ENCODE data around the gene LRP1B.

The LRP1B gene

DNA sequence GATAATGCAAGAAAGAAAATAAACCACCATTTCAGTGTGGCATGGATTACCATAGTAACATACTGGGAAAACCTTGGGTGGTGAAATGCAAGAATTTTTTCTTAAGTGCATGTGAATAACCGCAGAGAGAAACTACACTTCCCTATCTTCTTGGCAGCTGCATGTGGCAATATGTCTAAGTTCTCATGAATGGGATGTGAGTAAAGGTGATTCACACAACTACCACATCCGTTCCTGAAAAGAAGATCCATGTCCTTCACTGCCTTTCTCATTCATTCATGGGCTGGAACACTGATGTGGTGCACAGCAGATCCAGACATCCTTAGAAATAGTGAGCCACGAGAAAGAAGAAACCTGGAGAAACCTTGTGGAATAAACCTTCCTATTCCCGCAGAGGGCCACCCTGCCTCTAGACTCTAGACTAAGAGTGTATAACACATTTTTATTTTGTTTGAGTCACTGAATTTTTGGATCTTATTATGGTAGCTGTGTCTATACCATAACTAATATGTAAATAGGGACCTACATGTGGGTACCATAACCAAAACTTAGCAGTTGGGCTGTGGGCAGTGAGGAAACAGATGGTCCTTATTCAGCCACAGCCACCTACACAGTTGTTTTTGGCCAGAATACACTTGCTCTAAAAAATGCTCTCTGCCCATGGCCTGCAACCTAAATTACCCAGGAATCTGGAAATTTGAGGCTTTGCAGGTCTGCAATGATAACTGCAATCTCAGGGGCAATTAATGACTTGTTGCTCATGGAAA is 573.3 kb downstream of the LRP1B start:
- DNase-seq, result peak in 1 of 2 donors; percentile 9

DNA sequence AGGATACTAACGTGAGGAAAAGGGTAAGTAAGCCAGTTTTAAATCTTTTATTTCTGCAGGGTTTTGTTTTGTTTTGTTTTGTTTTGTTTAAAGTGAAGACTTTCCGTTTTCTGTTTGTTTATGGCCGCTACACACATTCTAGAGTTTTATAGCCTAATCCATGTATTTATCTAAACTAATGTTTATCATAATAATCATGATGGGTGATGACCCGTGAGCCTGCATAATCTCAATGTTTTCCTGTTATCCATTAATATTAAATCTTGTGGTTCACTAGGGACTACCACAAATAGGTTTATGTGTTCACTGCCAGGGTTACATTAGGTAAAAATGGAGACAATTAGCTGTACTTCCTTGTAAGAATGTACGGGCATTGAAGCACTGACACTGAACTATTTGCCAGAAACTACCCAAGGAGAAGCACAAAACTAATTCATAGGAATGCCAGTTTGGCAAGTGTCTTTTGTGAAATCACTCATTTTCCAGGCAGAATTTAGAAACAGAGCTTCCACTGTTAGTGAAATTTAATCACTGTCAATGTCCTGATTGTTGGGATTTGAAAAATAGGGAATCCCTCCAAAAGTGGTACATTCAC is 574.8 kb downstream of the LRP1B start:
- no peak for DNase-seq

DNA sequence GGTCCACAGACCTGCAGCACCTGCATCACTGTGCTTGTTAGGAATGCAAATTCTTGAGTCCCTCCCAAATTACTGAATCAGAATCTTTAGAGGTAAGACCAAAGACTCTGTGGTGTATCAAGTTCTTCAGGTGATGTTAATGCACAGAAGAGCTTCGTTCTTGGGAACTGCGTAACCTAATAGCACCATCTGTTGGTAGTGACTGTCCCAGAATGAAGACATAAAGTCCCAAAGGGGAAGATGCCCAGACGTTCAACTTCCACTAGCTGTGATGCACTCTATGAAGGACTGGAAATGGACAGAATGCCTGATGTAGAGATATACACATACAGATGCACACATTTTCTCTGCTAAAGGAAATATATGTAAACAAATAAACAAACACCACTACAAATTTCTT is 576.0 kb downstream of the LRP1B start:
- peak in 1 of 2 donors; percentile 8 for DNase-seq

DNA sequence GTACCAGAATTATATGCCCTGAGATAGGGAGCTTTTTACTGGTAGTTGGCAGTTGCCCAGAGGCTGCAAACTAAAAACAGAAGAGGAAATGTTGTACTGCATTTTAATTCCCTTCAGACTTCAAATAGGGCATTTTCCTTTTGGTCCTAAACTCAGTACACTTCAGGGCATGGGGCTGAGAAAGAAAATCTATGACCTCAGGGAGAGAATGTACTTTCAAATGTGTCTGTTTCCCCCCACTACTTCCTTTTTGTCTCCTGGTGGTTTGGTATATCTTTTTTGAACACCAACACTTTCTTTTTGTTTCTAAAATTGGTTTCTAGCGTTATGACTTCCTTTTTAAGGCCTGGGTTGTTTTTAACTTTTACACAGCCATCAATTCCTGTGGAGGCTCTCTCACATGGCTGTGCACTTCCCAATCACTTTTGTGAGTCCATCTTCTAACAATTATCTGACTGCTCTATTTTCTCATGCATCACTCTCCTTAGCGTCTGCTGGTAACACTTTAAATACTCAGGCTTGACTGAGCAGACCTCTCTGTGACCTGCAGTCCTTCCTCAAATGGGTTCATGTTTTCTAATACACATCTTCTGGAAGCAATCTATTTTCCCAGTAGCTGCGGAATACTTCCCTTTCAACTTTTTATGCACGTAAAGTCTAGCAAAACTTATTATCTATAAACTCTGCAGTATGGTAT is 596.0 kb downstream of the LRP1B start:
- DNase-seq, result no peak

DNA sequence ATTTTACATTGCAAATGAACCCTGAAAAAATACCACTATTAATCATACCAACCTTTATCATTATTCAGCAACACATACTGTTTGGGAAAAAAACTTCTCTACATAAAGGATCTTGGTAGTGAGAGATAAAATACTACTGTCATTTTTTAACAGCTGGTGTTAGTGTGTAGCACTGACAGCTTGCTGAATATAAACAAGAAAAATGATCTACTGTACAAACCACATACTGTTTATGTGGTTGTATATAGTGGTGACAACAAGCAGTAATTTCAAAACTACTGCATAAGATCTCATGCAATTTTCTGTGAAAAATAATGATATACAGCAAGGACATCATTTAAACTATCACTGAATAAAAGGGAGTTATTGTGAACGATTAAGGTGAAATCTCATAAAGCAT is 601.2 kb downstream of the LRP1B start:
- DNase-seq, result no peak

DNA sequence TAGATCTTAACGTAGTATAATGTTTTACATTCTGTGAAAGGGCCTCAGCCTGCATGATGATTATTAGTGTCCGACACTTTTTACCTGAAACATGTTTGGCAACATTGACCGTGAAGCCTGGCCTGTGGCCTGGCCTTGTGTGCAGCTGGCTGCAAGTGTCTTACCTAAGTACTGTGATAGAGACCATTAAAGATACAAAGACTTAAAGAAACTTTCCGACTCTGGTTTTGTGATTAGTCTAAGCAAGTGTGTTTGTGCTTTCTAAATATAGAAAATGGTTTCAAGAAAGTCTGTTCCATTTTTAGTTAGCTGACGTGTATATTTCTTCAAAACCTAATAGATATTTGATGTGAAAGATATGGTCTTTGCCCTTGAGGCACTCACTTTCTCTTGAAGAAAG is 601.8 kb downstream of the LRP1B start:
- DNase-seq, result no peak

DNA sequence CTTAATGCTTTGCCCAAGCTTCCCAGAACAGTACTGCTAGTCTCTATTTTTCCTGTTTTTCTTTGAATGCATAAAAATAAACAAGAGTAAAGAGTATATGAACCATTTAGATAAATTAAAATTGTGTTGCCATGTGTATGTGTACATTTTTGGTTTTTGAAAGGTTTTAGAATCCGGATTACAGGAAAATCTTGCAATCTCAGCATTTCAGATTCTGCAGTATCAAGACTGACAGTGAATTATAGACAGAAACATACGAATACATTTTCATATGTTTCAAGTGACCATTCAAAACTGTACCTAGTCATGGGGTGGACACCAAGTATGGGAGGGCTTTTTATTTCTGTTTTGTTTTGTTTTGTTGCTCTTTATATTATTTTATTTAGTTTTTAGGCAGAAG is 604.1 kb downstream of the LRP1B start:
- DNase-seq, result no peak

DNA sequence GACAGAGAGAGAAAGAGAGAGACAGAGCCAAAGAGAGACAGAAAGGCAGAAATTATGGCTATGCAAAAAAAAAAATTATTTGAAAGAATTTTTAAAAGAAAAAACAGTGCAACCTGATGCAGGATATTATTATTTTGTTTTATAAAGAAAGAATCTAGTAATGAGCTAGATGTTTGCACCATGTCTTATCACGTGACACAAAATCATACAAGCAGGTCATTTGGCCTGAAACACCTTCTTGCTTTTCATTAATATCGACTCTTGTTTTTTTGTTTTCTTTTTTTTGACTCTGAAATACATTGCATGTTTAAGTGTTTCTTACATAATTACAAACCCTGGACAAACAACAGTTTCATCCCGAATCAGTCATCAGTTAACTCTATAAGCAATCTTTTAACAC is 606.0 kb downstream of the LRP1B start:
- no peak for DNase-seq

DNA sequence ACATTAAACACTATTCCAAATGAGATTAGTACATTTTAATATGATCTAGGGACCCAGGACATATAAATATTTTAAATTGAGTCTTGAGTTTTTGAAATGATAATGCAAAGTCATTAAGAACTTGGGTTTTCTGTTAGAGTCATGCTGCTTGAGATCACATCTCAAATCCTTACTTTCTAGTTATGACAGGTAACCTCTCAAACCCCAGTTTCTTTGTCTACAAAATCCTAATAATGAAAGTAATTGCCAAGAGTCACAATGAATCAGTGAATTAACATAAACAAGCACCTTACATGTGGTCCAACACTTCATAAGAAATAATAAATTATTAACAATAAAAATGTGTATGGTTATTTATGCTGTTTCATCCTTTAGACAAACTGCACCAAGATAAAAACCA is 607.6 kb downstream of the LRP1B start:
- DNase-seq, result no peak

DNA sequence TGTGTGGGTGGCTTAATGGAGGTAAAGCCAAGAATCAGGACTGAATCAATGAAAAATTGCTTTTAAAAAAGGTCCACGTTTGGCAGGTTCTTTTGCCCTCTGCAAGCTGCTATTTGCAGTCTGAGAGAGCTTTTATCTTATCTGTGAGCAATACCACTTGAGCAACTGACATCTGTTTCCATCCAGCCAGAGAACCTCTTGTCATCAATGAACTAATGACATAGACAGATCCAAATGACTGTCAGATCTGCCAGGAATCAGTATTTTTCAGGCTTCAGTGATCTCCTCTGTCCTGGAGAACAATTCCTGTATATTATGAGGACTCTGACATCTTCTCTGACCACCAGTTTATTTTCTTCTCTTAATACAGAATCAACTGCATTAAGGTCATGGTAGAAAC is 608.1 kb downstream of the LRP1B start:
- DNase-seq, result no peak

DNA sequence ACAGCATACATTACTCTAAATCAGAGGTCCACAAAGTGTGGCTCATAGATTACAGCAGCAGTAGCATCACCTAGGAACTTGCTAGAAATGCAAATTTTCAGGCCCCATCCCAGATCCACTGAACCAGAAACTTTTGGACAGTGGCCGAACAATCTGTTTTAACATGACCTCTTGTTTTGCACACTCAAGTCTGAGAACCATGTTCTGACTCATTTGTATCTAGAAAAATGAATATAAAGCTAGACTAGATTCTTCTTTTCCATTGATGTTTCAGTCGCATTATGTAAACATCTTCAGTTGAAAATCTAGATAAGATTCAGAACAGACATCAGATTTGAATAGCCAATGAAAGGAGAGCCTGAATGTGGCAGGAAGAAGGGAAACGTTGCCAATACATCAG is 608.8 kb downstream of the LRP1B start:
- DNase-seq, result no peak

DNA sequence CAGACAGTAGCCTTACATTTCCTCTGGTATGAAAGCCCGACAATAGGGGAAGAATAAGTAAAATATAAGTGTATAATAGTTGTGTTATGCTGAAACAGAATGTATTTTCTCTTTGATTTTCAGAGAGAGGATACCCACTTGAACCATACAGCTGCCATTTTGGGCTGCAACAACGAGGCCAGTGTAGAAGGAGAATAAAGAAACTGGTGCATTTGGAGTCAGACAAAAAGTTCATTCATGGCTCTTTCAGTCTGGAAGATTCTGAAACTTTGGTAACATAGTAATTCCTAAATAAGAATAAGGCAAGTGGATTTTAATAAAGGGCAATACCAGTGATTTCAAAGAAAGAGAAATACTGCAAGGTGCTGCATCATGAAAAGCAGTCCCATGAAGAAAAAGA is 610.9 kb downstream of the LRP1B start:
- no peak for DNase-seq

DNA sequence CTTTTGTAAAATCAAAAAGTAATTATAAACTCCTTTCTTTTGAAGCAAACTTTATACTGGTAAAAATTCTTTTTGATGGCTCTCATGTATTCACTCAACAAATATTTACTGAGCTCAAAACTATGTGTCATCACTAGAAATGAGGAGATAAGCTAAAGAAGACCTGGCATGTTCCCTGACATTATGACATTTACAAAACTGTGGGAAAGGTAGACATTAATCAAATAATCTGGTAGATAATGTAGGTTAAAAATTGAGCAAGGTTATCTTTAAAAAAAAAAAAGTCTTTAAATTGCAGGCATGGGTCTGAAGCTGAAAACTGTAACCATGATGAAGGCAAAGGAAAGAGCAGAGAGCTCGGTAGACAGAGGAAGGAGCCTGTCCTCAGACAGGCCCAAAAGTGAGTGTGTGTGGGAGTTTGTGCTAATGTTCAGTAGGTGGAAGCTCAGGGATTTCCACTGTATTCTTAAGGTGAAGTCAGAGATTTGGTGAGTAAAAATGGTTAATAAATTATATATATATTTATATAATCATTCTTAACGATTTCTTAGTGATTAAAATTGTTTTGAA is 612.9 kb downstream of the LRP1B start:
- DNase-seq, result no peak

DNA sequence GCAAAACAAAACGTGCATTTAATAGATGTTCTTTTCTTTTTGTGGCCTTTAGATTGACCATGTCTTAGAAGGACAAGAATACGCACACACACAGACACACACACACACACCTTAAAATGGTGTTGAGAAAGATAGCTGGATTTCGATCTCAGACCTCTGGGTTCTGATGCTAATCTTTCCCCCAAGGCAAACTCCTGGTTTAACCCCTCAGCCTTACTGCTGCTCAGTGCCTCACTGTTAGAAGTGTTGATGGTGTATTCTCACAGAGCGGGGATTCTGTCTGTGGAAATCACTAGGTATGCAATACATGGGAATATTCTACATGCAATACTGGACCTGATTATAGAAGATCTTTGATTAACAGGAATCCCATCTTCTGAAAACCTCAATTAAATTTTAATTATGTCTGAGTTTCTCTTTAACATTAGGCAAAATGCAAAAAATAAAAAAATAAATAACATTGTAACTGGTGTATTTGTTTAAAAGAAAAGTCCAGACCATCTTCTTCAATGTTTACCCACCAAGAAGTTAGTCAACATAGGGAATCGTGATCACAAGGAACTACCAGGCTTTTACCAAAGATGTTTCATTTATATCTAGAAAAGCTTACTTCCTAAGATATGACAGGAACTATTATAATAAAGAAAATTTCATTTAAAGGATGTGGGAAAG is 613.5 kb downstream of the LRP1B start:
- no peak for DNase-seq

DNA sequence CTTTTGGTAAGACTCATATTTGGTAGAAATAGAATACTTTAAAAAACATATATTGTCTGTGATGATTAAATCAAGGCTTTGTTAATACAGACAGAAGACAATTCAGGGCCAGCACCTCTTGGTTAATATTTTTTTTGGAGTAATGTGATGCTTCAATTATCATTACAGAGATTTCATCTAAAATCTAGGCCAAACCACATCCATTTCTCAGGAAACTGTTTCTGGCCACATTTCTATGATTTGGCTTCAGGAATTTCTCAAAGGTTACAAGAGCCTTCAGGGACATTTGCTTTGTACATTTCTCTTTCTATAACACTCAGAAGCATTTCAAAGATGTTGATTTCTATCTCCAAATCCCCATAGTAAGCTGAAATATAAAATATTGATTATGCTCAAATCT is 614.9 kb downstream of the LRP1B start:
- no peak for DNase-seq

DNA sequence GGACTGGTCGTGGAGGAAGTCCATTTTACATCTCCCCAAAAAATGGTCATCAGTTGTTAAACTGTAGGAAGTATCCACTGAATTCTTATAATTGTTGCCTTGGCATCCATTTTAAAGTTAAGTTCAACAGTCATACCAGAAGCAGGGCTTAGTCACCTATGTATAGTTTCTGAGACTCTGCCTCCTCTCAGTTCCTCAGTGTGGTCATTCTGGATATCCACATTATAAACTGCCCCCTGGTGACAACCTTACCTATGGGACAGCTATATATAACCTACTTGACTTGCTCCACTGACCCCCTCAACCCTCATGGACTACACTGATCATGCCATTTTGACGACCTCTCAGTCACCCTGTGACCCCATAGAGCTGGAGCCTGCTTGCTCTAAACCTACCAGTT is 617.0 kb downstream of the LRP1B start:
- DNase-seq, result no peak

DNA sequence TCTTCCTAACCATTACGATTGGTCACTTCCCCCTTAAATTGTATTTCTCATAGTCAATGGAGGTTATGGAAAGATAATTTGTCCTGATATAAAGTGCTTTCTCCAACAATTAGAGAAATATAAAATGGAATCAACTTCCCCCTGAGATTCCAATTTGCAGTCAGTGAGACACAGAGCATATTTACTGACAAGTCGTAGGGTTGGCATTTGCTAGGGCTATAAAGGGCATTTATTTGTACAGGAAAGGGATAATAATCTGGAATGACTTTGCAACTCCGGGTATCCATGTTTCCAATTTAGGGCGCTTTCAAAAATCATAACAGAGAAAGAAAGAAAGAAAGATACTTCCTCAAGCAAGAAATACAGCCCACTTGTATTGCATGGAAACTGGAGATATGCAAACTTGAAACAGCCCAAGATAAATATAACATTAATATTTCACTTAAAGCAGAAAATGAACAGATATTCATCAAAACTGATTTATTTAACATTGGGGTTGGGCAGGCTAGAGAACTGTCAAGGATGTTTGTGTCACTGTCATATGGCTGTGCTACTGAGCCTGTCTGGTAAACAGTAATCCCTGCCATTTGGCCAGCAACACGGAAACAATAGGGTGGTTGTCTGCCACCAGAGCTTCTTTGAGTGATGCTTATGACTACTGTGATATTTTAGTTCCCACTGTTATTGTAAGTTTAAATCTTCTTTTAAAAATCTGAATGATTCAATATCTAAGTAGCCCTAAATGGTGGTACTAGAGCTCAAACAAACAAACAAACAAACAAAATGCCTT is 621.8 kb downstream of the LRP1B start:
- DNase-seq, result no peak

DNA sequence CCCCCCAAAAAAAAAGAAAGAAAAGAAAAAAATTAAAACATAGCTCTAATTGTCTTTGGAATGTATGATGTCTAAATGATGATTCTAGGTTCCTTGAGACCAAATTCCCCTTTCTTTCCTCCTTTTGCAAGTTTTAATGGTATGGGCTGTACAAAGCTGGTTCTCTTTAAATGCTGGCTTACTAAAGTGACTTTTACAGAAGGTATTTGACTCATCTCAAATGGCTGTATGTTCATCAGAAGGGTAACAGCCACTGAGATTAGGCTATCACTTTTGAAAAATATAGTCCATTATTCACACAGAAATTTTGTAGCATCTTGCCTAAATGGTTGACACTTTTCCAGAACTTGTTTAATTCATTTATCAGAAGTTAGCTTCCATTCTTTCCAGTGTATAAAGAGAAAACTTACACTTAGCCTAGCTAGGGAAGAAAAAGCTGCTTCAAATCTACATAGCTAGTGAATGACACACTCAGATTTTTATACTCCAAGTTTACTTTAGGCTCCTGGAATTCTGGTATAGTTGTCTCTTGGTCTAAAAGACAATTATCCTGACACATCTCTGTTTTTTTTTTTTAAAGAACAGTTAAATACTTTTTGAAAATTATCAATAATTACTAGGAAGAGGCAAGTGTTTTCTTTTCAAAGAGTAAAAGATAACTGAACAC is 622.6 kb downstream of the LRP1B start:
- no peak for DNase-seq

DNA sequence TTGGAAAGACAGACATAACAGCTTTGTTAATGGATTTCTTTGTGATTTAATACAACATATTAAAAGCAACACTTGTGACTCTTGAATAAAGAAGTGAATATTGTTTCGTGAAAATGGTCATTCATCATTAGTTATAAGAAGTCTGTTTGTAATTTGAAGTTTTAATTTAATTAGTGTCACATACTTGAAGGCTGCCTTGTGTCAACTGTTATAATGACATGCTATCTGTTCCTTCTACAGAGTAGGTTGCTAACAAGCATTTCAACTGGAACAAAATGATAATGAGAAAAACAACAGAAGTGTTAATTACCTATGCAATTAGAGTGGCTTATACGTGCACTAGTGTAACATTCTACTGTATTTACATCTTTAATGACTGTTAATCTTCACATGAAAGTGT is 624.7 kb downstream of the LRP1B start:
- DNase-seq, result no peak

DNA sequence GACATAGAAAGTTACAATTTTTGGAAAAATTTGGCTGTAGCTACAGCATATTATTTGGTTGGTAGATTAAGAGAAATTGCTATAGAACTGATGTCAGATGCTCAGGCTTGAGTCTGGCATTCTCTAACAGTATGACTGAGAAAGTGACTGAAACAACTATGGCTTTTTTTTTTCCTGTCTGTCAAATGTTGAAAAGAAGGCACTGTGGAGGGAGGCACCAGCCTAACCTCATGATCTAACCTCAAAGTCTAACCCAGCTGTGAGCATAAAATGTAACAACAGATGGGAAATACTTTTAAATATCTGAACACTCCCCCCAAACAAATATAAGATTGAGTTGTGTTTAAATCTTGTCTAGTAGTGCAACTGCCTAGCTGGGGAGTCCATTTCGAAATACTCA is 629.1 kb downstream of the LRP1B start:
- no peak for DNase-seq

DNA sequence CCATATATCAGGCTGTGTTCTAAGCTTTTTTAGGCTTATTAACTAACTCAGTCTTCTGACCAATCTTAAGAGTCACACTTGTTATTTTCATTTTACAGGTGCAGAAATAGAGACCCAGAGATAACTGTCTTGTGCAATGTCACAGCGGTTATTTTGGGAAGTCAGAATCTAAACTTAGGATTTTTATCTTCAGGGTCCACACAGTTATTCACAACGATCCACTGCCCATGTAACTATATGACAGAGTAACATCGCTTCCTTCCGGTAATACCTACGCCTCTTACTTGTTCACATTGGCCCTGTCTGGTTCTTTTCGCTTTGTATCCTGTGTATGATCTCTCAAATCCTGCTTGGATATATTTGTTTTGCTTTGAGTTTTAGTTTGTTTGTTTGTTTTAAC is 631.7 kb downstream of the LRP1B start:
- DNase-seq, result no peak

DNA sequence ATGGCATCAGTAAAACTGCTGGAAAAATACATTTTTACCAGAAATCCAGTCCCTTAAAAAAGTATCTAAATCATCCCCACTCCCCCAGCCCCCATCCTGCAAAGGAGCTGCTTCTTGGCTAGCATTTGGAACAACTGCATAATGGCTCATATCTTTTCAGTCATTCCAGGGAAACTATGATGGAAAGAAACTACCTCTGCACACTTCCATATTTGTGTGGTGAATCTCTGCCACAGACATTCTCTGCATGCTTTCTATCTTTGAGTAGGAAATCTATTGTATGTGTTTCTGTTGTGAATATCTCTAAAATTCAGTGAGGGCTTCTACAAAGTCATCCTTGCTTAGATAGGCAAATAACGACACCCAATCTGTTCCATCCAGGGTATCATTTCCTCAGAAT is 632.3 kb downstream of the LRP1B start:
- no peak for DNase-seq
